ENCODE data around the gene SMYD3.
"Not testable (repeated sequence)": the region's sequence is repeated elsewhere in the genome, so short reads cannot be mapped to it uniquely, and the experiment has no call there.

SMYD3 gene

GRCh38 chr1:246037832-246038231, 469.2 kb downstream of the SMYD3 start:
- no peak for DNase-seq (ENCODE audit: low read depth in 2 of 3, low spot score in 1 of 3)

- no peak for DNase-seq (ENCODE audit: low read depth in 2 of 3, low spot score in 1 of 3)
Observed at GRCh38 chr1:246036175-246036574, 470.9 kb downstream of the SMYD3 start.

- no peak for DNase-seq (ENCODE audit: low read depth in 2 of 3, low spot score in 1 of 3)
Observed at GRCh38 chr1:246035060-246035541, 472.0 kb downstream of the SMYD3 start.

DNA sequence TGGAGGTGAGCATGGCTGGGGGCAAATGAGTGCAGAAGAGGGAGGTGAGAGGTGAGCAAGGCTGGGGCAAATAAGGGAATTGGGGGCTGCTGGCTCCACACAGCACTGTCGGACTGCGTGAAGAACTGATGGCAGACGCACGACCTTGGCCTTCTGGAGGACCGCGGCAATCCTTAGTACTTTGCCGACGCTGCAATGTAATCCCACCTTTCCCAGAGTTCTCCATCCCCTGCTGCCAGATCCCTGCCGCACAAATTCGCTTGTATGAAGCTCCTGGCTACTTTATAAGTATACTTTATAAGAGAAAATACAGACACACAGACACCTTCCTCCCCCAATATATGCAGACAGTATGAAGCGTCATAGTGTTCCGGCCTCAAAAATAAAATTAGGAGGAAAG, 472.4 kb downstream of the SMYD3 start:
- DNase-seq (ENCODE audit: low read depth in 2 of 3, low spot score in 1 of 3), result no peak

- DNase-seq (ENCODE audit: low read depth in 2 of 3, low spot score in 1 of 3), result no peak
Observed at GRCh38 chr1:246032984-246033383, 474.1 kb downstream of the SMYD3 start.

GRCh38 chr1:246032031-246032551, 475.0 kb downstream of the SMYD3 start:
- DNase-seq (ENCODE audit: low read depth in 2 of 3, low spot score in 1 of 3), result no peak

- no peak for DNase-seq (ENCODE audit: low read depth in 2 of 3, low spot score in 1 of 3)
Observed at GRCh38 chr1:246029616-246030015, 477.5 kb downstream of the SMYD3 start.

GRCh38 chr1:246024118-246024517, 483.0 kb downstream of the SMYD3 start:
- not testable (repeated sequence) for DNase-seq (ENCODE audit: low read depth in 2 of 3, low spot score in 1 of 3)

DNA sequence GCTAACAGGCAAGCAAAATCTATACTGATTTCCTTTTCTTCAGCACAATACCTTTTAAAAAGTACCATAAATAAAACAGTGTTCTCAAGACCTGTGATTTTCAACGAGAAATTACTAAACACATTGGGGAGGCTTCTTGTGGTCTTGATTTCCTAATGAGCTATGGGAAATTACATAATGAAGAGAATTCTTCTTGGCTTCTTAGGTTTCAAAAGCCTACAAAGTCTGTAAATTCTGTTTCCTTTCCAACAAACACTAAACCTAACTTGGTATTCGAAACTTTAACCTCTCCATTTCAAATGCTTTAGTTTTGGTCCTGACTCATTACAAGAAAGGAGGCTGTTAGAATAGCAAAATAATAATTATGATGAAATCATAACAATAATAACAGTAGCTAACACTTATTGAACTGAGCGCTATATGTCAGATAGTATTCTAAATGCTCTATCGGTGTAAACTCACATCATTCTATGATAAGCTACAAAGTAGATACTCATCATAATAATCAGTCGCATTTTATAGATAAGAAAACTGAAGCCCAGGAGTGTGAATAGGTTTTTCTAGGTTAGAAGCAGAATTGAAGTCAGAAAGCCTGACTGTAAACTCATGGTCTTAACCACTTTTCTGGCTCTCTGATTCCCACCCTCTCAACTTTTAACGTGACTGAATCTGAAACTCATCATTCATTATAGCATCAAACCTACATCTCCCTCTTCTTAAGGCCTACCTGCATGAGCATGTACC, 486.7 kb downstream of the SMYD3 start:
- DNase-seq (ENCODE audit: low read depth in 2 of 3, low spot score in 1 of 3), result no peak

- no peak for DNase-seq (ENCODE audit: low read depth in 2 of 3, low spot score in 1 of 3)
Observed at GRCh38 chr1:246018146-246018545, 488.9 kb downstream of the SMYD3 start.

- no peak for DNase-seq (ENCODE audit: low read depth in 2 of 3, low spot score in 1 of 3)
Observed at GRCh38 chr1:246012341-246012740, 494.7 kb downstream of the SMYD3 start.

GRCh38 chr1:246010386-246010785, 496.7 kb downstream of the SMYD3 start:
- DNase-seq (ENCODE audit: low read depth in 2 of 3, low spot score in 1 of 3), result no peak

DNA sequence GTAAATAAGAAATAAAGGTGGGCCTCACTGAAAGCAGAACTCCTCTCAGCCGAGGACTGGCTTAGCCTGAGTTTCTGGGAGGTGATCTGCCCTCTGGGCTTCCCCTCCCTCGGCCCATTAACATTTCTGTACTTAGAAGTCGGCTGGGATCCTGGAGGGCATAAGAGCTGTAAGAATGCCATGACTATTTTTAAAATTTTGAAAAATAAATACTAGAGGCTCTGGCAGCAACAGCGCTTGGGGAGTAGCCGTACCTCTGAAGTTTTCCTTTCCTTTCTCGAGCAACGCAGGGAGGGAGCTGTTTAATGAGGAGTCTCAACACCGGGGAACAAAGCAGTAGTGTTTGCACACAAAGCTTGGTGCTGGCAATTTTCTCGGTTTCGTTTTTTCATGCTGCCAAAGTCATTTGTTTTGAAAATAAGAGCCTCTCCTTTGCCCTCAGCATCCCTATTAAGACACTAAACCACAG, 498.7 kb downstream of the SMYD3 start:
- DNase-seq (ENCODE audit: low read depth in 2 of 3, low spot score in 1 of 3), result no peak

DNA sequence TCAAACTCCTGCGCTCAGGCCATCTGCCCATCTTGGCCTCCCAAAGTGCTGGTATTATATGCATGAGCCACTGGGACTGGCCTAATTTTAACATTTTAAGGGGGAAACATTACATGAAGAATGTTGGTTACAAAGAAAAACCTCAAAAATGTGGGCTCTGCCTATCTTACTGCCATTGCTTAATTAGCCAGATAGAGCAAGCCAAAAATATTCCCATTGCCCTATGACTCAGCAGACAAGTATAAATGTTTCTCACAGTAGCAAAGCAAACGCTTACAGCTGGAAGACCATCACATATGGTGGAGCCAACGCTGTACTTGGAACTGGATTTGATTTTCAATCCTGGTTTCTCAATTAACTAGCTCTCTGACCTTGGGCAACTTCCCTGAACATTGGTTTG, 502.0 kb downstream of the SMYD3 start:
- DNase-seq (ENCODE audit: low read depth in 2 of 3, low spot score in 1 of 3), result no peak

GRCh38 chr1:246004301-246004700, 502.8 kb downstream of the SMYD3 start:
- DNase-seq (ENCODE audit: low read depth in 2 of 3, low spot score in 1 of 3), result no peak

- DNase-seq (ENCODE audit: low read depth in 2 of 3, low spot score in 1 of 3), result no peak
Observed at GRCh38 chr1:246003442-246003730, 503.7 kb downstream of the SMYD3 start.

- DNase-seq (ENCODE audit: low read depth in 2 of 3, low spot score in 1 of 3), result peak; percentile 66 to 79 (median 73)
Observed at GRCh38 chr1:246002725-246003441, 504.2 kb downstream of the SMYD3 start.

DNA sequence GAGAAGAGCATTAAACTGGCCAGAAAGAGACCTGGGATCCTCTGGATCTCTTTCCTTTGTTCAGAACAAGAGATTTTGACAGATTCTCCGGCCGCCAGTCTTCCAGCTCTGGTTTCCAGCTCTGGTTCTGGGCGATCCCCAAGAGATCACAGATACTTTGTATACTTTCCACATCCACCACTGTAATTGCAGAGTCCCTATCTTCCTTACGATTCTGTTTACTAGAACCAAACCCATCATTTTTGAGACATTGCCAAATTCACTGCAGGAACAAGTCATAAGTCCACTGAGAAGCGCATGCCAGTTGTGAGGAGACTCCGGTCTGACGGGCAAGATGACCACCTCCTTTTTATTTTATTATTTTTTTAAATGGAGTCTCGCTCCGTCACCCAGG, 505.2 kb downstream of the SMYD3 start:
- DNase-seq (ENCODE audit: low read depth in 2 of 3, low spot score in 1 of 3), result no peak

DNA sequence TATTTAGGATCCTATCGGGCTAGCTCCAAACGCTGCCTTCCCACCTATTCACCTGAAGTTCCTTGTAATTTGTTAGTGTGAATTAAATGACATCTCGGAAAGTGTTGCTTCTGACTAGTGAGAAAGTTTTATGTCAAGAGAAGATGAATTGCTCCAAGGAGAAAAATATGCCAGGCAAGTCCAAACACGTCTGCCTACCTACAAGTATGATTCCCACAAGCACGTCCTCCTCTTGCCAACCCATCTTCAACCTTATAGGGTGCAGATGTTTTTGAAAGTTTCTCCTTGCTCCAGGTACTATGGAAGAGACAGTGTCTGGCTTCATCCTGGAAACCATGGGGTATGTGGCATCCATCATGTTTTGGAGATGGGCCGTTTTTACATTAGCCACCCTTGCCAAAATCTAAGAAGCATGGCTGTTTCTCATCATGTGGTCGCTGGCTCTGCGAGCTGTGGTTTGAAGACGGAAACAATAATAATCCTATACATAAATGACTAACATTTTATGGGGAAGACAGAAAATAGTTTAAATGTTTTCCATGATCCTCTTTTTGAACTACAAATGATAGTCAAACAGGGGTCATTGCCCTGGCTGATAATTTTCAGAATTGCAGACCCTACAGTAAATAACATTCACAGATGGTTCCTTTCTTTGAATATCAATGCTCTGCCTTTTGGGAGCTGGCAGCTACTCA, 505.8 kb downstream of the SMYD3 start:
- DNase-seq (ENCODE audit: low read depth in 2 of 3, low spot score in 1 of 3), result no peak

GRCh38 chr1:246000638-246001015, 506.5 kb downstream of the SMYD3 start:
- no peak for DNase-seq (ENCODE audit: low read depth in 2 of 3, low spot score in 1 of 3)

GRCh38 chr1:245999697-246000637, 507.1 kb downstream of the SMYD3 start:
- no peak for DNase-seq (ENCODE audit: low read depth in 2 of 3, low spot score in 1 of 3)
